OCI-M1 (cell line): ENCODE measurements around the gene SCFD1.
"Not testable (repeated sequence)": the region's sequence is repeated elsewhere in the genome, so short reads cannot be mapped to it uniquely, and the experiment has no call there.

Source experiments
- DNase-seq: peaks from one replicate; lab custom pipeline; 2025; lab: John Stamatoyannopoulos, UW

SCFD1 gene, protein sequence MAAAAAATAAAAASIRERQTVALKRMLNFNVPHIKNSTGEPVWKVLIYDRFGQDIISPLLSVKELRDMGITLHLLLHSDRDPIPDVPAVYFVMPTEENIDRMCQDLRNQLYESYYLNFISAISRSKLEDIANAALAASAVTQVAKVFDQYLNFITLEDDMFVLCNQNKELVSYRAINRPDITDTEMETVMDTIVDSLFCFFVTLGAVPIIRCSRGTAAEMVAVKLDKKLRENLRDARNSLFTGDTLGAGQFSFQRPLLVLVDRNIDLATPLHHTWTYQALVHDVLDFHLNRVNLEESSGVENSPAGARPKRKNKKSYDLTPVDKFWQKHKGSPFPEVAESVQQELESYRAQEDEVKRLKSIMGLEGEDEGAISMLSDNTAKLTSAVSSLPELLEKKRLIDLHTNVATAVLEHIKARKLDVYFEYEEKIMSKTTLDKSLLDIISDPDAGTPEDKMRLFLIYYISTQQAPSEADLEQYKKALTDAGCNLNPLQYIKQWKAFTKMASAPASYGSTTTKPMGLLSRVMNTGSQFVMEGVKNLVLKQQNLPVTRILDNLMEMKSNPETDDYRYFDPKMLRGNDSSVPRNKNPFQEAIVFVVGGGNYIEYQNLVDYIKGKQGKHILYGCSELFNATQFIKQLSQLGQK

DNA sequence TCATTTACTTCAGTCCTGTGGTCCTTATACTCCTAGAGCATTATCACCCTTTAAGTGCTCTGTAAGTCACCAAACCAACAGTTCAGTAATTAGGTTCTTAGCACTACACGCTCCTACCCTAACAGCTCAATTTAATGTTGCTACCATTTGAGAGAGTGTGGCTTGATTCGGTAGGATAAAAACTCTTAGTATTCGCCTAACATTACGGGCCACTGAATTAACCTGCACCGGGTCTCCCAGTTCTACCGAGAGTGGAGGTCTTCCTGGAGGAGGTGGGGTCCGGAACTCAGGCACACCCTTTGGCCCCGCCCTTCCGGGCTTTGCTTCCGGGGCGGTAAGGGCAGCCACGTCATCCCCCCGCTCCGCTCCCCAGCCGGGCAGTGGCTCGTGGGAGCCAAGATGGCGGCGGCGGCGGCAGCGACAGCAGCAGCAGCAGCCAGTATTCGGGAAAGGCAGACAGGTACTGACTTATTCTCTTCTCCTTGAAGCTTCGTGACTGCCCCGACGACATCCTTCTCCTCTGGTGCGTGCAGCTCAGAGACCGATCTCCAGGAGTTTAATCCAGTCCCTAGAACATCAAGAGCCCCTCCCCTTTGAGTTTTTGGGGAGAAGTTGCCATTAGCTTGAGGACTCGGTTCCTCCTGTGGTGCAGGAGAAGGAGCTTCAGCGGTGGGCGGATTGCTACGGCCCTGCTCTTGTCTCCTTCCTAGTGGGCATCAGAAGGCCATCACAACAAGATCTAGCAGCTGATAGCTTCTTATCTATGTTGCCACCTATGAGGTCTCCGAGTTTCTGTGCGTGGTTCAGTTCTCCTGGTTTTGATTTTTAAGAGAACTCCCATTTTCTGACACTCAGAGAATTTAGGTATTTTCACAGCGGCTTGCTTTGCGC lies at the start of gene SCFD1:
TSS of gene SCFD1 (plus strand) at position 380 of the 891 bp plus-strand sequence. CDS start at position 400, 20 bp downstream.
- peak; percentile 96 for DNase-seq

DNA sequence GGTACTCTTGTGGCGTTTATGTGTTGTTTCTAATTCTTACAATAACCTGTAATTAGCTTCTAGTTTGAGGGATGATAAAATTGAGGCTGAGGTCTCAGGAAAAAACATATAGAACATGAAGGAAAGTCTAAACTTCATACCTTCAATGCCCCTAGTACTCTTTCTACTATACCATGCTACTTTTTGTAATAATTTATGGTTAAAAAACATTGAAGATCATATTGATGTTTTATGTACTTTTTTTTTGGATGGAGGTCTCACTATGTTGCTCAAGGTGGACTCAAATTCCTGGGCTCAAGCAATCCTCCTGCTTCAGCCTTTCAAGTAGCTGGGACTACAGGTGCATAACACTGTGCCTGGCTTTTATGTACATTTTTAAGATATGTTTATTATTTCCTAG lies 49.3 kb upstream of the SCFD1 start:
- no peak for DNase-seq

DNA sequence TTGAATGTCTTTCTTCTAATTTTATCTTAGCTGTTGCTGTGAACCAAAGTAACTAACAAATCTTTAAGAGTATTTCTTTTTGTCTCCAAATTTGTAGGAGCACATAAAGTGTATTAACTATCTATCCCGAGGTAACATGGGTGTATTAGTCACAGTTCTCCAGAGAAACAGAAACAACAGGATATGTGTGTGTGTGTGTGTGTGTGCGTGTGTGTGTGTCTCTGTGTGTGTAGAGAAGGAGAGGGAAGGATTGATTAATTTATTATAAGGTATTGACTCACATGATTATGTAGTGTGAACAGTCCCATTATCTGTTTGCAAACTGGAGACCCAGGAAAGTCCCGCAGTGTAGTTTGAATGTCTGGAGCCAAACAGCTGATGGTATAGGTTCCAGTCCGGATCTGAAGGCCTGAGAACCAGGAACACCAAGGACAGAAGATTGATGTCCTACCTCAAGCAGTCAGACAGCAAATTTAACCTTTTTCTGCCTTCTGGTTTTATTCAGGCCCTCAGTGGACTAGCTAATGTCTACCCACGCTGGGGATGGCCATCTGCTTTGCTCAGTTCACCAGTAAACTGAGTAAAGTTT lies 48.8 kb upstream of the SCFD1 start:
- DNase-seq, result no peak

DNA sequence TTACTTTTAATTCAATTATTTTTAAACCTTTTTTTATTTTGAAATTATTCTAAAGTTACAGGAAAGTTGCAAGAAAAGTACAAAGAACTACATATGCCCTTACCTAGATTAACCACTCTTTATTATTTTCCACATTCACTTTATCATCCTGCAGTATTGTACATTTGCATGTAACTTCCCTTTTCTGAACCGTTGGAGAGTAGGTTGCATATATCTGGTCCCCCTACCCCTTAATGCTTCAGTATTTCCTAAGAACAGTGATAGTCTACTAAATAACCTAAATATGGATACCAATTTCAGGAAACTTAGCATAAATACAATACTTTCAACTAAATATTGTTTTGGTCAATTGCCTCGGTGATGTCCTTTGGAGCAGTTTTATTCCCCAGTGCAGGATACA lies 48.2 kb upstream of the SCFD1 start:
- DNase-seq, result peak; percentile 52

DNA sequence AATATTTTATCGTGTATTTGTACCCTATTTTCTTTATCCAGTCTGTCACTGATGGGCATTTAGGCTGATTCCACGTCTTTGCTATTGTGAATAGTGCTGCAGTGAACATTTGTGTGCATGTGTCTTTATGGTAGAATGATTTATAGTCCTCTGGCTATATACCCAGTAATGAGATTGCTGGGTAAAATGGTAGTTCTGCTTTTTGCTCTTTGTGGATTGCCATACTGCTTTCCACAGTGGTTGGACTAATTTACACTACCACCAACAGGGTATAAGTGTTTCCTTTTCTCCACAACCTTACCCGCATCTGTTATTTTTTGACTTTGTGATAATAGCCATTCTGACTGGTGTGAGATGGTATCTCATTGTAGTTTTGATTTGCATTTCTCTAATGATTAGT lies 47.3 kb upstream of the SCFD1 start:
- peak; percentile 70 for DNase-seq

DNA sequence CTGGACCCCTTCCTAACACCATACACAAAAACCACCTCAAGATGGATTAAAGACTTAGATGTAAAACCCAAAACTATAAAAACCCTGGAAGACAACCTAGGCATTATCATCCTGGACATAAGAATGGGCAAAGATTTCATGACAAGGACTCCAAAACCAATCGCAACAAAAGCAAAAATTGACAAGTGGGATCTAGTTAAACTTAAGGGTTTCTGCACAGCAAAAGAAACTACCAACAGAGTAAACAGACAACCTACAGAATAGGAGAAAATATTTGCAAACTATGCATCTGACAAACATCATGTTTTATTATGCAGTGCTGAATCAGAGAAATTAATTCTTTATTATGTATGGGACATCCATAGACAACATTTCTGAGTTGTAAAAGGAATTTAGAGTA lies 45.8 kb upstream of the SCFD1 start:
- not testable (repeated sequence) for DNase-seq

DNA sequence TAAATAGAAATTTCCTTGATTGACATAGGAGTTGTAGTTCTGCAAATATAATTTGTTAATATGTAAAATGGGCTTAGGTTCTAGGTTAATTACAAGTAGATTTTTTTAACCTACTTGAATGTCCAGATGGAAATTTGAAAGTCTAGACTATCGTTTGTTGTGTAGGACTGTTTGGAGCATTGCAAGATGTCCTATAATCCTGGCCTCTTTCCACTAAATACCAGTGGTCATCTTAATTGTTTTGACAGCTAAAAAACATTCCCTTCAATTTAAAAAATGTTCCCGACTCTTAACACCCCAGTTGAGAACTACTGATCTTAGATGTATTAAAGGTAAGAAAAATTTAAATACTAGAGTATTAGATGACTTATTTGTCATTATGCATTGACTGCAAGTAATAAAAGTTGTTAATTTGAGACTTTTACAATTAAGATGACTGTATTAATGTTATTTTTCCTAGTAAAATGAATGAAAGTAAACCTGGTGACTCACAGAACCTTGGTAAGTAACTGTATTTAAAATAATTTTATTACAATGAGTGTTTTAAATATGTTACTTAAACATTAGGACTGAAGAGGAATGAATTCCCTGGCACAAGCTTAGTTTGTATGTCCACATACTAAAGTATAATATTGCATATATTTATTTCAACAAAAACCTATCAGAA lies 41.4 kb upstream of the SCFD1 start:
- DNase-seq, result no peak

DNA sequence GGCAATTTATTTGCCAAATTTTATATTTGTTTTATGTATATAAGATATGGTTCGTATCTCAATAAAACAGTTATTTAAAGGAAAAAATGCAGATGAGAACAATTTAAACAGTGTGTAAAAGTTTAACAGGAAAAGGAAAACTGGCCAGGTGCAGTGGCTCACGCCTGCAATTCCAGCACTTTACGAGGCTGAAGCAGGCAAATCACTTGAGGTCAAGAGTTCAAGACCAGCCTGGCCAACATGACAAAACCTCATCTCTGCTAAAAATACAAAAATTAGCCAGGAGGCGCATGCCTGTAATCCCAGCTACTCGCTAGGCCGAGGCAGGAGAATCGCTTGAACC lies 40.9 kb upstream of the SCFD1 start:
- DNase-seq, result no peak

DNA sequence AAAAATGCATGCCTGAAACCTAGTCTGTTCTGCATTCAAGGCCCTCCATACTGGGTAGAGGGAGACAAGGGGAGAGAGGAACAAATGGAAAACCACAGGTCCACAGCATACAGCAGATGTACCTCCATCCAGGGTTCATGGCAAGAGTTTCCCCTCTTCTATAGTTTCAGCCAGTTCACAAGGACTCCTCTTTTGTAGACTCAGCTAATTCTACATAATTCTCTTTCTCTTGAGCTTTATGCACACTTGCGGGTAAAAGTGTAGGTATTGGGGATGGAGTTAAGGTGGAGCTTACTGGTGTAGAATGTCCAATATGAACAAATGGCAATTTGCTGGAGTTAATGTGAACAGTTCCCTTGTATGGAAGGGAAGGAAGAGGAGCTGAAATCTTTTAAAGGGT lies 39.7 kb upstream of the SCFD1 start:
- DNase-seq, result no peak

DNA sequence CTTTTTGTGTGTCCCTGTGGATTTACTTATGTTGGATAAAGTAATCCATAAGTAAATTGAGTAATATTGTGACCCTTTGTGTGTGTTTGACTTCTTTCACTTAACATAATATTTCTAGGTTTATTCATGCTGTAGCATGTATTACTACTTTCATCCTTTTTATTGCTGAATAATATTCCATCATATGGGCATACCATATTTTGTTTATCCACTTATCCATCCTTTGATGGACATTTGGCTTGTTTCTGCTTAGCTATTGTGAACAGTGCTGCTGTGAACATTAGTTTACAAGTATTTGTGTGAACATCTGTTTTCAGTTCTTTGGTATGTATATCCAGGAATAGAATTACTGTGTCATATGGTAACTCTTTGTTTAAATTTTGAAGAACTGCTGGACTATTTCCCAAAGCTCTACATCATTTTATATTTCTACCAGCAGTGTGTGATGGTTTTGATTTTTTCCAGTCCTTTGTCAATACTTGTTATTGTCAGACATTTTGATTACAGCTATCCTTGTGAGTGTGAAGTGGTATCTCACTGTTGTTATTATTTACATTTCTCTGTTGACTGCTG lies 38.0 kb upstream of the SCFD1 start:
- no peak for DNase-seq

DNA sequence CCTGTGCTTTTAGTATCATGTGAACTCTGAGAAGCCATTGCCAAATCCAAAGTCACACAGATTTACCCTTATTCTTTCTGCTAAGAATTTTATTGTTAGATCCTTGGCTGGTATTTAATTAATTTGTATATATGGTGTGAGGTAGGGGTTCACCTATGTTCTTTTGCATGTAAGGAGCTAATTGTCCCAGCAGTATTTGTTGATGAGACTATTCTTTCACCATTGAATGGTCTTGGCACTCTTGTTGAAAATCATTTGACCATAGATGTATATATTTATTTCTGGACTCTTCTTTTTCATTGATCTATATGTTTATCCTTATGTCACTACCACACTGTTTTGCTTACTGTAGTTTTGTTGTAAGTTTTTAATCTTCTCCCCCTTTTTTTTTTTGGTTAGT lies 36.9 kb upstream of the SCFD1 start:
- DNase-seq, result no peak

DNA sequence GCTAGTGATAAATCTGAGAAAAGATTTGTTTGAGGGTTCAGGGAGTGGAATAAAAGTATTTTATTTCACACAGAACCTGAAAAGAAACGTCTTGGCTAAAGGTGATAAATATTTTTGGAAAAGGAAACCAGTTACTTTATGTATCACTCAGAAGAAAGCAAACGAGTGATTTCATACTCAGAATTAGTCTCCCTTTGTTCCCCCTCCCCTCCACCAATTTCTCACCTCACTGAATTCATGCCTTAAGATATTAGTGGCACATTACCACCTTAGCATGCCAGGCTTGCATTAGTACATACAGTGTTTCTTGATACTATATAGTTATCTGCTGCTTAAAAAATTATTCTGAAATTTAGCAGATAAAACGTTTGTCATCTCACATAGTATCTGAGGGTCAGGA lies 35.0 kb upstream of the SCFD1 start:
- no peak for DNase-seq

DNA sequence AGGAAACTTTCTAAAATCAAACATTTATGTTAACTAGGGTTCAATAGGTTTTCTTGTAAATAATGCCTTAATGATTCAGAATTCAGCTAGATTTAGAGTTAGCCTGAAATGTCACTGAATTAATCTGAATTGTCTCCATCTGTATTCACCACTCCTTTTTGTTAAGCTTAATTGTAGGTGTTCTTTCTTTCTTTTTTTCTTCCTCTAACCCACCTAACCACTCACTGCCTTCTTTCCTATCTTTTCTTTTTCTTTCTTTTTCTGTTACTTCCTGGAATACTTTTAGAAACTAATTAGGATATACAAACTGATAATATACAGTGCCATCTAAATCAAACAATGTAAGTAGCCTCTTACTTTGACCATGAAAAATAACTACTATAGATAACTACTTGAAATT lies 33.2 kb upstream of the SCFD1 start:
- no peak for DNase-seq

DNA sequence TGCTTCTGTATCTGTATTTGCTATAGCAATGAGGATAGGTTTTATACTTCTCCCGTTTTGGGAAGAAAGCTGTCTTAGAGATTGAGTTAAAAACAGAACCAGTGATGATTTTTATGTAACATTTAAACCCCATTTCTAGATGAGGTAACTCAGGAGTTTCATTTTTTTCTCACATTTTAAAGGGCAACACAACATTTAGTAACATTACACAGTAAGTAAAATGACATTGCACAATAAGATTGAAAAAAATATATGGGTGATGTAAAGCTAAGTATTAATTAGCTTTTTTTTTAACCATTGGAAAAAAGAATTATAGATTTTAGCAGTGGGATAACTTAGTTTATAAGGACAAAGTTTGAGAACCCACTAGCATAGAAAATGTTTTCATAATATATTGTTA lies 25.2 kb upstream of the SCFD1 start:
- DNase-seq, result peak; percentile 15

DNA sequence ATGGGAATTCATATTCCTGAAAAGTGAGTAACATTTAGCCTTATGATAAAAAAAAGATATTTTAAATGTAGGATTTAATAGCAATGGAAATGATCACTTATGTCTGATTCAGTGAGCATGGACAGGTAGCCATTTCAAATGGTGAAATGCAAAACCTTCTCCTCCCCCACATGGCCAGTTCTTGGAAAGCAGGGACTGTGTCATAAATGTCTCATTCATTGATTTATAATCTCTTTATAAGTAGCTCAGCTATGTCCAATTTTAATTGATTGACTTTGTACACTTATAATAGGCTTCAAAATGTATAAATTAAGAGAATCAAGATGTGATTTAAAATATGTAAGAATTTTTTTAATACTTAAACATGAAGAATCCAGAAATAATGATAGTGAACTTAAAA lies 24.6 kb upstream of the SCFD1 start:
- DNase-seq, result peak; percentile 43

DNA sequence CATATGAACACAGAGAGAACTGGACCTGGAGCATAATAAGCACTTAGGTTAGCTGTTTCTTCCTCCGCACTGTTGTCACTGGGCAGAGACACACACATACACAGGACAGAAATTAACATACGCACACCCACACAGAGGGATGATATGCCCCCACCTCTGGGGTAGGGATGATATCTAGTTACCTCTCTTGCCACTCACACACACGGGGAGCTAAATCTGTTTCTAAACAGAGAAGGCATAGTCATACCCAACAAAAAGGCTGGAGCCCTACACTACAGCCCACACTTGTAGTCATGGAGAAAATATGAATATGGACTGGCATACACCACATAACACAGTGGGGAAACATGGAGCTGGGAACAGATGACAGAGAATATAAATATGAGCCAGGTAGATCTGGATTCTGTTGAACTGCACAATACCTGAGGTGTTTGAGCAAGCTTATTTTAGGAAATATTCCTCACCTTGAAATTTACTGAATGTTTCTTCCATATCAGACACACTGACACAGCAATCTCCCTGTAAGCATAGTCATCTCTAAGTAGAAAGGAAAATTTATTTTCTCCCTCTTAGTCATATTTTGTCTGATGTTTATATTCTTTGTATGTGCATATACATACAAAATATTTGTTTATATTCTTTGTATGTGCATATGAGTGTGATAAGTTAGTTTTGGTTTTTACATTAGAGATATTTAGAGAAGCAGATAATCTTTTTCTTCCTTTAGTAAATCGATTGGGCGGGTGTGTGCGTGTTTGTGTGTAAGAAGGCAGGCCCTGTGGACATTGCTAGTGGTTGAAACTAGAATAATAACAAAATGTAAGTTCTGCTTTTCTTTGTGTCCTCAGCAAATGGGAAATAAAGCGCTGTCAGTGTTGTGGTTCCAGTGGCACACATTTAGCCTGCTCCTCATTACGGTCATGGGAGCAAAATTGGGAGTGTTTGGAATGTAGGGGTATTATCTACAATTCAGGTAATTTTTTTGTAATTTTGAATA lies 20.9 kb upstream of the SCFD1 start:
- no peak for DNase-seq

DNA sequence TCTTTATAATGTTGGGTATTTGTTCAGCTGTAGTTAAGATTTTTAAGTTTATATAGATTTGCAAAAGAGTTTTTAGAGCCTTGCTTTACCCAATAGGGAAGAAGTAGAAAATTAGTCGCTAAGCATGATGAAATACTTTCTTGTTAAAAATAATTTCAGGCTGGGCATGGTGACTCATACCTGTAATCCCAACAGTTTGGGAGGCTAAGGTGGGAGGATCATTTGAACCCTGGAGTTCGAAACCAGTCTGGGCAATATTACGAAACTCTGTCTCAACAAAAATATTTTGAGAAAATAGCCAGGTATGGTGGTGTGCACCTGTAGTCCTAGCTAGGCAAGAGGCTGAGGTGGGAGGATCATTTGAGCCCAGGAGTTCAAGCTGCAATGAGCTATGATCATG lies 18.7 kb upstream of the SCFD1 start:
- DNase-seq, result no peak

DNA sequence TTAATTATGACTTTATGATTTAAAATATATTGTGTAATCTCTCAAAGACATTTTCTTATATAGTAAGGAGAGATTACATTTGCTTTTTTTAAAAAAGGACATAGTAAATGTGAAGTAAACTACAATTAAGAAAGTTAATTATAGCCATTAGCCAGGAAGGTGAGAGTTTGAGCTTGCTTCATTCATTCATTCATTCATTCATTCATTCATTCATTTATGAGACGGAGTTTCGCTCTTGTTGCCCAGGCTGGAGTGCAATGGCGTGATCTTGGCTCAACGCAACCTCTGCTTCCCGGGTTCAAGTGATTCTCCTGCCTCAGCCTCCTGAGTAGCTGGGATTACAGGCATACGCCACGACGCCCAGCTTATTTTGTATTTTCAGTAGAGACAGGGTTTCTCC lies 17.4 kb upstream of the SCFD1 start:
- not testable (repeated sequence) for DNase-seq

DNA sequence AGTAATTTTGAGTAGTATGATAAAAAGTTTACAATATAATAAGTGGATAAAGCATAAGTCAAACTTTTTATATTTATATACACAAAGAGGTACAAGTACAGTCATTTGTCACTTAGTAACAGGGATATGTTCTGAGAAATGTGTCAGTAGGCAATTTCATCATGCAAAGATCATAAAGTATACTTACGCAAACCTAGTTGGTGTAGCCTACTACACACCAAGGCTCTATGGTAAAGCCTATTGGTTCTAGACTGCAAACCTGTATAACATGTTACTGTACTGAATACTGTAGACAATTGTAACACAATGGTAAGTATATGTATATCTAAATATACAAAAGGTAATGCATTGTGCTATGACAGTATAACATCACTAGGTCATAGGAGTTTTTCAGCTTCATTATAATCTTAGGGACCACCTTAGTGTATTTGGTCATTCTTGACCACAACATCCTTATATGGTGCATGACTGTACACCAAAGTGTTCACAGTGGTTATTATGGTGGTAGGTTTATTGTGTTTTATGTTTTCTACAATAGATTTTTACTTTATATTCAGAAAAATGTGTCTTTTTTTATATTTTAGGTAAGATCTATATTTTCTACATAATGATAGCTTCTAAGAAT lies 14.9 kb upstream of the SCFD1 start:
- peak; percentile 30 for DNase-seq

DNA sequence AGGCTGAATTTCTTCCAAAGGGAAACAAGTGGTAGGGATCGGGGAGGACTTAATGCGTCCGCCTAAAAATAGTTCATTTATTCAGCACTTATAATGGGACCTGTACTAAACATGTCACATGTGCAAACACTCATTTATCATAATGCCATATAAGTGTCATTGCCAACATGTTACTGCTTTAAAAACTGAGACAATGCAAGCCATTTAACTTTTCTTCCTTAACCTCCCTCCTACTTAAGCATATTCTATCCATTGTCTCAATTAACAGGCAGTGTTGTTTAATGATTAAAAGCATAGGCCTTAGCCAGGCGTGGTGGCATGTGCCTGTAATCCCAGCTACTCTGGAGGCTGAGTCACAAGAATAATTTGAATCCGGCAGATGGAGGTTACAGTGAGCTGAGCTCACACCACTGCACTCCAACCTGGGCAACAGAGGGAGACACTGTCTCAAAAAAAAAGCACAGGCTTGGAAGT lies 13.5 kb upstream of the SCFD1 start:
- no peak for DNase-seq
